Fibroblast of skin of back (primary cell): ENCODE data around the gene C6orf120.

Experiments used
- DNase-seq: peaks from one replicate; pipeline ENCODE4 v3.0.0-alpha.2; 2013

Gene C6orf120

GRCh38 chr6:169725125-169726048 is 23.5 kb downstream of the C6orf120 start:
- DNase-seq = peak; percentile 19

DNA sequence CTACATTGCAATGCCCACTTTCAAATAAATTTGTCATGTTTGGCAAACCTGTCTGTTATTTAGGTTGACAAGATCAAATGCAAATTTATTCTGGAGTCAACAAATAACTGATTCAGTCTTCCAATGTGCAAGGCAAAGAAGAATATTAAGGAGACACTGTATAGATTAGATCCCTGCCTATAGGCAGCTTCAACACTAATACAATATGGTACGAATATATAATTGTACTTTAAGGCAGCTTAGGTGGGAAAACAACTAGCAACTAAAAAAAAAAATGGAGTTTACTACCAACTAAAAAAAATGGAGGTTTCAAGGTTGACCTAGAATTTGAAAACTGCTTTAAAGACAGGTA is 24.1 kb downstream of the C6orf120 start:
- no peak for DNase-seq

- no peak for DNase-seq
These were observed 25.0 kb downstream of the C6orf120 start for GRCh38 chr6:169726963-169727362.

DNA sequence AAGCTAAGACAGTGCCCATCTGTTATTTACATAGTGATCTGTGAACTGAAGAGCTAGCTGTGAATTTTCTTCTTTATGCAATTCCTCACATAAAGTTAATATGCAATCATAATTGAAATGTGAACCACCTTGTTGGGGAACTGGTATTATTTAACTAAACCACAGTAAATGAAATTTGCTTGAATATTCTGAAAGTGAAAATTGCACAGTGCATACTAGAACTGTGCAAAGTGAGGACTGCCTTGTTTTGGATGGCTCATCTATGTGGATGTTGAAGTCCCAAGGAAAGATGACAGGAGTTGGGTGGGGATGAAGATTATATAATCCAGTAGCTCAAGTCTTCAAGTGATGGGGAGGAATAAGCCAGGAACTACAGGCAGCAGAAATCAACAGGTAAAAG is 28.0 kb downstream of the C6orf120 start:
- DNase-seq = no peak

GRCh38 chr6:169738204-169738975 is 36.5 kb downstream of the C6orf120 start:
- DNase-seq = peak; percentile 24

GRCh38 chr6:169738976-169739529 is 37.1 kb downstream of the C6orf120 start:
- DNase-seq = no peak

- no peak for DNase-seq
These were observed 39.4 kb downstream of the C6orf120 start for GRCh38 chr6:169741344-169741743.

- no peak for DNase-seq
These were observed 43.5 kb downstream of the C6orf120 start for GRCh38 chr6:169745405-169745804.

- no peak for DNase-seq
These were observed 44.6 kb downstream of the C6orf120 start for GRCh38 chr6:169746556-169746955.

DNA sequence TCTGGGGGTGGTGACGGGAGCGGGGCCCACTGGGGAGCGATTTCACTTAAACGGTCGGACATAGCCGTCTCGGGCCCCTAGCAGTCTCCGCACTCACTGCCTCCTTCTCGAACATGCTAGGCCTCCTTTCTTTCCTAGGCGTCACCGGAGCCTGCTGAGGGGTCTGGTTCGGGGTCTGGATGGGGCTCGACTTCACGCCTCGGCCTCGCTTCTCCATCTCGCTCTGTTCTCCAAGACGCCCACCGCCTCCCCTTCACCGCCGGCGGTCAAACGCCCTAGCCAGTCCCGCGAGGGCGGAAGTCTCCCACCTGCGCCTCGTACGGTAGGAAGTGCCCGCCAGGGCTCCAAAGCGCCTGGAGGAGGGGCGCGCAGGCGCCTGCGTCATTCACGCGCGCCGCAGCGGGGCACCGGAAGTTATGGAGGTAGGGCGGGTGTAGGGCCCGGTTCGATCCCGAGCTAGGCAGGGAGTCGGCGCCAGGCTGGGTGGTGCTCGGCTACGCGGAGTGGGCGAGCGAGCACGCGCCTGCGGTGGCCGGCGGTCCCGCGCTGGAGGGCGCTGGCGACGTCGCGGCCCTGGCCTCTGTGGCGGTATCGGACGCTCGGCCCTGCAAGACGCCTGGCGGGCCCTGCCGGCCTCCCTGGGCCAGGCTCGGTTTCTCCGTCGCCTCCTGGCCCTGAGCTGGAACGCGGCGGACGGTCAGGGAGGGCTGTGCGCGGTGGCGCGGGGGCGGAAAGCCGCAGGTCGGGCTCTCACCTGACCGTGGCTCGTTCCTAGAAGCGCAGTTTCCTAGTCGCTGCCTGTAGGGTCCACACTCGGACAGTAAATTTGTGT is 49.5 kb downstream of the C6orf120 start, which contains the start of the genes DYNLT2 and ERMARD:
TSS of gene DYNLT2 (minus strand) at position 331 of the 832 bp plus-strand sequence. CDS start at position 217, 114 bp downstream.
TSS of gene ERMARD (plus strand) at position 381 of the 832 bp plus-strand sequence. CDS start at position 417, 36 bp downstream.
- DNase-seq = peak; percentile 94

GRCh38 chr6:169752074-169752623 is 50.2 kb downstream of the C6orf120 start:
- peak; percentile 3 for DNase-seq
